HG03469 (cell line): ENCODE data around the gene DOCK2.
"Not testable (repeated sequence)": the region's sequence is repeated elsewhere in the genome, so short reads cannot be mapped to it uniquely, and the experiment has no call there.

Experiments
- ATAC-seq: cut with Tn5 transposase; IDR thresholded peaks from one replicate; pipeline ENCODE4 v1.9.1; 2021; ENCODE audit warnings: mild to moderate bottlenecking, moderate library complexity, moderate number of reproducible peaks; ENCODE audit not compliant: unreplicated experiment

DOCK2 gene

DNA sequence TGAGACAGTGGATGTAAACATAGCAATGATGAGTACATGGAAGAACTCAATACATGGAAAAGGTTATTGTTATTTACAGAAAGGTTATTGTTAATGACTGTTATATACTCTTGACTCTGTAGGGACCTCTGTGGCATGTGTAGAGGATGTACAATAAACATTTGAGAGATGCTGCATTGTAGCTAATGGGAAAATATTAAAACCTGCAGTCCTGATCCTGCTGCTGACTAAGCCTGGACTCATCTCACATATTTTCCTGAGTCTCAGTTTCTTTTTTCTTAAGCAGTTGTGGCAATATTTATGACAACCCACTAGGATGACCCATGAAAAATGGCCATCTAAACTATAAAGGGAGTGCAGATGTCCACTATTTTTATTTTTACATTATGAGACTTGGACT, 75.4 kb downstream of the DOCK2 start:
- ATAC-seq = no peak

GRCh38 chr5:169716287-169716686, 79.2 kb downstream of the DOCK2 start:
- no peak for ATAC-seq

DNA sequence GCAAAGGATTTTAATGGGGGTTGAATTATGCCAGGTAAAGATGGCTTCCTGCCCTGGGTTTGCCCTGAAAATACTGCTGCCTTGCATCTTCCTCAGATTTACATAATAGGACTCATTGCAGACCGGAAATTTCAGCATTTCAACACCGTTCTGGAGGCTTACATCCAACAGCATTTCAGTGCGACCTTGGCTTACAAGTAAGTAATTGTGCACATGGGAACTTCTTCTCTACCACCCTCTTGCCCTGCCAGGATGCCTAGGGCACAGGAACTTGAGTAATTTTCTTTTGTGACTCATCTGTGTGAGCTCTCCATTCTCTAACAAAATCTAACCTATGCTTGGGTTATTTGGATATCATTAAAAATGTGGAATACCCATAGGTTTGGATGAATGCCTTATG, 80.2 kb downstream of the DOCK2 start:
- ATAC-seq = no peak

DNA sequence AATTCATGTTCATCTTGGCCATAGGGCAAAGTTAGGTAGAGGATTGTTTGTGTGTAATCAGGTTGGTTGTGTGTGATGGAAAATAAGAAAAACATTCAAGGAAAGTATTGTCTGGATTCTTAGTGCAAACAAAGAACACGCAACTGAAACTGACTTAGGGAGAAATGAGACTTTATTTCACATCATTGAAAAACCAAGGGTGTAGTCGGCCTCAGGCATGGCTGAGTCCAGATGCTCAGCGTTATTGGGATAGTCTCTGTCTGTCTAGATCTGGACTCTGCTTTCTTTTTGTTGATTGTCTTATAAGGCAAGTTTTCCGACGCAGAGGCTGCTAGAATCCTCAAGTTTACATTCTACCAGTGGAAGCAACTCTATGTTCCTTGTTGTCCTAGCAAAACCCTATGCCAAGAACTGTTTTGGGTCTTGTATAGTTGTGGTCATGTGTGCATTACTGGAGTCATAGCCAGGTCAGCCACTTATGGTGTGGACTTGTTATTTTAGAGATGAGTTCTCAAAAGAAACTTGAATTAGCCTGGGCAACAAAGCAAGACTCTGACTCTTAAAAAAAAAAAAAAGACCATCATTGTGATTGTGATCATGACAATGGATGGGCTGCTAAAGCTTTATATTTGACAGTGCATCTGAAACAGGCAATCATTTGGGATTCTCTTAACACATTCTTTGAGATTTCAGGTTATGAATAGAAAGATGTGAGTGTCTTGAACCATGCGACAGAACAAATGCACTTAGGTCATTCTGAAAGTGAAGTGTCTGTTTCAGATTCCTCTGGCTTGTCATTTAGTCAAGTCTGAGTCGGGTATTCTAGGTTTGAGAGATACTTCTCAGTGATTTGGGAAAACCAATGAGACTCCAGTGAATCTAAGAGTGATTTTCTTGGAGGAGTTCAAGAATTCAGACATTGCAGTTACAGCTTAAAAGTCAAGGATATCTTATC, 82.6 kb downstream of the DOCK2 start:
- peak; percentile 64 for ATAC-seq

DNA sequence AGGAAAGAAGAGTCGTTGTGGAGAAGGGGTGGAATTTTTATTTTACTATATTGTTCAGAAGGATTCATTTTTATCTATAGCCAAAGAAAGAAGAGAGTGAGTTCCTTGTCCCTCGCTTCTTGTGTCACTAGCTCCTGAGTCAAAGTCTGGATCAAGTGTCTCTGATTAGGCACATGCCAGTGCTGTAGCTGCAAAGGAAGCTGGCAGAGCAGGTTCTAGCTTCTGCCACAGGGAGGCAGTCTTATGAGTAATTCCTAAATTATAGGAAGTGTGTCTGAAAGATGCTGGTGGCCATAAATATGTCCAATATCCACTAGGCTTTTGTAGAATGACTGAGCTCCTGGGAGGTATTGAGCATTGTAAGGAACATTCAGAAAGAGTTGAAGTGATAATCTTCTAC, 84.7 kb downstream of the DOCK2 start:
- ATAC-seq = no peak

- no peak for ATAC-seq
These were observed 86.2 kb downstream of the DOCK2 start for GRCh38 chr5:169723103-169723831.

DNA sequence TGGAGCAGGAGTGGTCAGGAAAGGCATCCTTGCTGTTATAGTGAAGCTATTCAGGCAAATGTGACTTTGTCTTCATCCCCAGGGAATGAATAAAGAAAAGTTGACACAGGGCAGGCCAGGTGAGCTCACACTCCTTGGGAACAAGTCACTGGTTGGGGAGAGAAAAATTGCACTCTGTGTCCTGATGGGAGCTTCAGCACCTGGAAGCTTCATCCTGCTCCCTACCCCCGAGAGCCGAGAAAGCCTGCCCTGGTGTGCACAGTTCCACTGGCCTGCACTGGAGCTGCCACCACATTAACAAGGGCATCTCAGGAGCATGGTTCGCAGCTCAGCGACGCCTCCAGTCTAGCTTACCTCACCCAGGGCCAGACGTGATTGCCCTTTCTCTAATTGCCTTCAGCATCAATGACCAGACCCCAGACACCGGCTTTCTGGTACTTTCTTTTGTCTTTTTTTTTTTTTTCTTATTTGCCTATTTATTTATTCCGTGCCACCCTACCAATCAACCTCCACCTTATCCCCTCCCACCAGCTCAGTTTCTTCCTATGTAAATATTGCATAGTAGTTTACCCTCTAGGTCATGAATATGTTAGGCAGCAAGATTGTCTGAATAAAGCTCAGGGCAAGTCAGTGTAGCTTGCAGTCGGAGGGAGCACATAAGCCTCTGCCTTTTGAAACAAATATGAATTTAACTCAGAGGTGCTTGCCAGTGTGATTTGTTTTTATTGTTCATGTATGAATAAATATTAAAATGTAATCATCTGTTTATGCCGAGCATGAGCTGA, 87.4 kb downstream of the DOCK2 start:
- ATAC-seq = no peak

DNA sequence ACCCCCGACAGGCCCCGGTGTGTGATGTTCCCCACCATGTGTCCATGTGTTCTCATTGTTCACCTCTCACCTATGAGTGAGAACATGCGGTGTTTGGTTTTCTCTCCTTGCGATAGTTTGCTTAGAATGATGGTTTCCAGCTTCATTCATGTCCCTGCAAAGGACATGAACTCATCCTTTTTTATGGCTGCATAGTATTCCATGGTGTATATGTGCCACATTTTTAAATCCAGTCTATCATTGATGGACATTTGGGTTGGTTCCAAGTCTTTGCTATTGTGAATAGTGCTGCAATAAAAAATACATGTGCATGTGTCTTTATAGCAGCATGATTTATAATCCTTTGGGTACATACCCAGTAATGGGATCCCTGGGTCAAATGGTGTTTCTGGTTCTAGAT, 88.6 kb downstream of the DOCK2 start:
- not testable (repeated sequence) for ATAC-seq

- ATAC-seq = no peak
These were observed 91.3 kb downstream of the DOCK2 start for GRCh38 chr5:169728418-169728817.

DNA sequence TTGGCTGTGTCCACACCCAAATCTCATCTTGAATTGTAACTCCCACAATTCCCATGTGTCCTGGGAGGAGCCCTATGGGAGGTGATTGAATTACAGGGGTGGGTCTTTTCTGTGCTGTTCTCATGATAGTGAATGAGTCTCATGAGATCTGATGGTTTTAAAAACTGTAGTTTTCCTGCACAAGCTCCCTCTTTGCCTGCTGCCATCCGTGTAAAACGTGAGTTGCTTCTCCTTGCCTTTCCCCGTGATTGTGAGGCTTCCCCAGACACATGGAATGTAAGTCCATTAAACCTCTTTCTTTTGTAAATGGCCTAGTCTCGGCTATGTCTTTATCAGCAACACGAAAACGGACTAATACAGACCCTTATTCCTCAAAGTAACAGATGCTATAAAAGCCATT, 94.1 kb downstream of the DOCK2 start:
- ATAC-seq = no peak

DNA sequence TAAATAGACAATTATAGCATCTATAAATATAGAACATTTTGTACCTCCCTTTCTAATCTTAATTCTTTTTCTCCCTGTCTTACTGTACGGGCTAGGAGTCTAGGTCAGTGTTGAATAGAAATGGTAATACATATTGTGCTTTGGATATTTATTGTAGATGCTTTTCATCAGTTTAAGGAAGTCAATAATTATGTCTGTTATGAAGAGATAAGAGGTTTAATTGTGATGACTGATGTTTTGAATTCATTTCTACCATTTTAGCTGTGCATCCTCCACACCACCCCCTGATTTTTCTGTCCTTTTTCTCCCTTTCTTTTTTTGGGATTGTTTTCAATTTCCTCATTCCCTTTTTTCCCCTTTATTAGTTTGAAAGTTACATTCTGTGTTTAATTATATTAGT, 95.8 kb downstream of the DOCK2 start:
- no peak for ATAC-seq

- no peak for ATAC-seq
These were observed 98.8 kb downstream of the DOCK2 start for GRCh38 chr5:169735913-169736312.

- ATAC-seq = peak; percentile 34
These were observed 99.6 kb downstream of the DOCK2 start for GRCh38 chr5:169736653-169737052.

DNA sequence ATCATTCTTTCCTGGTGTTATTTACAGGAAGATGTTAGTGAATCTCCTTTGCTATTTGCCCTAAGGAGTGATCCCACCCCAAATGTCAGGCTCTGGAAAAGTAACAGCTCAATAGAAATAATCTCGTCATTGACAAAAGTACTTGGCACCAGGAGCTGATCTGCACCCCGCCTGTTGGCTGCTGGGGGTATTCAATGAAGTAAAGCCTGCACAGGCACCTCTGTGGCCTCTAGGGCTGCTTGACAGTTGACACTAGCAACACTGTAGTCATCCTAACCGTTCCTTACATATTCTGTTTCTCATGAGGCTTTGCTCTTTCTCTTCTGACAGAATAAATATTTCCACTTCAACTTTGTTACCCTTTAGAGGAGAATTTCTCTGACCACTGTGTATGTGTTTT, 103.4 kb downstream of the DOCK2 start:
- no peak for ATAC-seq

GRCh38 chr5:169742771-169743296, 105.8 kb downstream of the DOCK2 start:
- no peak for ATAC-seq

GRCh38 chr5:169744336-169744735, 107.3 kb downstream of the DOCK2 start:
- no peak for ATAC-seq

DNA sequence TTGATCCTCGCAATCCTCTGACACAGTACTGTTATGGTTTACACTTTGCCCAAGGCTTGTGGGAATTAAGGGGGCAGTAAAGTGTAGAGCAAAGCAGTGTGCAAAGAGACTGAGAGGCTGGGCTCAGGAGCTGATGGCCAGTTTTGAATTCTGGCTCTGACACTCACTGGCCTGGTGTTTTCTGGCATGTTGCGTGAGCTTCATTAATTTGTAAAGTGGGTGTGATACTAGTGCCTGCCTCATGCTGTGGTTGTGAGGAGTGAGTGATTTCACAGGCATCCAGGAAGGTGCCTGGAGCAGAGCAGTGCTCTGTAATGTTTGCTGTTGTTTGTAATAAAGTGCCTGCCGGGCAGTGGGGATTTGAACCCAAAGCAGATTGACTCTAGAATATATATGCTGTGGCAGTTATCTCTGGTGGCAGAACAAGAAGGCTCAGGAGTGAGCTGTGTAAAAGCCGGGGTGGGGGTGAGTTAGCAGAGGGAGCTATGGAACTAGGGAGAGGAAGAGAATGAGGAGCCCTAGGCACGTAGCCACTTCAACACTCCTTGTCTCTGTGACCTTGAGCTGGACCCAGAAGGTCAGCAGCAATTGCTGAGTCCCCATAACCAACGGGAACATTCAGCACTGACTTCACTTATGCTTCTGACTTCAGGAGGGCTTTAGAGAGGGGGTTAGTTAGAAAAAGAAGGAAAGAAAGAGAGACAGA, 108.5 kb downstream of the DOCK2 start:
- ATAC-seq = no peak

DNA sequence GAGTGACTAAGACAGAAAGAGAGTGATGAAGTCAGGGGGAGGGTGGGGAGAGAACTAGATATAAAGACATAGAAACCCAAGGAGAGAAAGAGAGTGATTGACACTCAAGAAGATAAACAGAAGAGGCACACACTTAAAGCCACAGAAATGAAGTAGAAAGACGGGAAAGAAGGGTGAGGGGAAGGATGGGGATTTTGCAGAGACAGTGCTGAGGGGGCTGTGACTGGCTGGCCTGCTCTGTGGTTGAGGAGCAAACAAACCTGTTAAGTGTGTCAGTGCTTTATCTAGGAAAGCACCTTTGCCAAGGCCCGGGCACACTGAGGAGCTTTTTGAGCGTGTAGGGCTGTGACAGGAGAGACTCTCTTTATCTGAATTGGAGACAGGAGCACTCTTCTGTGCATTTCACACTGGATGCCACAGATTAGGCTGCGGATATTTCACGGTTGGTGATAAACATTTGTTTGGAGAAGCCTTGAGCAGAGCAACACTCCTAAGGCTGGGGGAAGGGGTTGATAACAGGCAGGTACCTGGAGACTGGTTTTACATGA, 109.1 kb downstream of the DOCK2 start:
- no peak for ATAC-seq

DNA sequence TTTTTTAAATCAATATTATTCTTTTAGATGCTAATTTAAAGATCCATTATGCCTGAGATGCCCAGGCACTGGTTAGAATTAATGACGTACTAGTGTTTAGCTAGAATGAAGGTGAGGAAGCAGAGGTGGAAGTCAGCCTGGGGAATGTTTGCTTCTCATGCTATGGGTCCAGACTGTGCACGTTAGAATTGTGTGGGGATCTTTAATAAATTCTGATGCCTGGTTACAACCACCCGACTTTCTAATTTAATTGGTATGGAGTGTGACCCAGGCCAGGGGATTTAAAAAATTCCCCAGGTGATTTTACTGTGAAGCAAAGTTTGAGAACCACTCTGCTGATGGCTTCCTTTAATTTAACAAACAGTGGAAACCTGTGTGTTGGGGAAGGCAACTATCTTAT, 111.1 kb downstream of the DOCK2 start:
- ATAC-seq = no peak

- ATAC-seq = no peak
These were observed 112.2 kb downstream of the DOCK2 start for GRCh38 chr5:169749295-169749694.
